ENCODE measurements around the gene CEP97. TPM values are rescaled to one million over a fixed set of nuclear protein-coding genes. Genes with fewer than 3 reads are reported as not detected.

The CEP97 gene
- total RNA-seq, 3 donors from 2014 or later (not counting 1 experiment from before 2014, with no cell fraction given), result 8.5 to 11.0 (median 9.4) TPM

DNA sequence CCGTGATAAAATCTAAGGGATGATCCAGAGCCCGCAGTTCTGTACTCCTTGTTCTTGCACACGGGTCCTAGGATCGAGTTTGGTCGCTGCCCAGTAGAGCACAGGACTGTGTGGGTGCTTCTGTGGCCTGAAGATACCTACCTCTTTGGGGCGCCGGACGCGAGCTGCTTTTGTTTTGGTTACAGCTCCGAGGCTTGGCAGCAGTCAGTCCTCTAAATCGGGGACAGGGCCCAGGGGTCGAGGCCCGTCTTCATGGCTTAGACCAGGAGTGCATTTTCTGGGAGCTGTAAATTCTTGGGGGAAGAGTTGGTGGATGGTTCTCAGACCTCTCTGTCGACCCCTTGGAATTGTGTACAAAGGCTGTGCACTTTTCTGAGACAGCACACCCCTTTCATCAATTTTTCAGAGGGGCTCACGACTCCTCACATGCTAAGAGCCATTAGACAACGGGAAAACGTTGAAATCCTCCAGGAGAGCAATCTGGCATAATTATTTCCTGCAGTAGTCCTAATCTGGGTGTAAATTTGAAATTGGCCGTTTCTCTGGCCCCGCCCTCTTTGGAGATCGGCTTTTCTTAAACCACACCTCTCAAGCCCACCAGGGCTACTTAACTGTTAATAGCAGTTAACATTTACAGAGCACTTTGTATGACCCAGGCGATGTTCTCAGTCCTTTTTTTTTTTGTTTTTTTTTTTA, 928 bp downstream of the CEP97 start:
- Histone ChIP-seq H3K4me1 (ENCODE audit: control insufficient read depth, insufficient read depth, low read length) (peaks cover 12% of the 10 kb centered on the region), H3K36me3 (ENCODE audit: control insufficient read depth, insufficient read depth, low read length) (peaks cover 8% of the 10 kb centered on the region), H3K9me3 (ENCODE audit: control insufficient read depth, insufficient read depth, low read length) (no peaks in the 10 kb centered on the region), H3K27ac (ENCODE audit: low read length) (peak overlapping the region; percentile 54), H3K27me3 (ENCODE audit: control insufficient read depth, insufficient read depth, low read length) (no peaks in the 10 kb centered on the region), H3K4me3 (ENCODE audit: low read length) (peak overlapping the region; percentile 82)
- DNase-seq (peak; percentile 27 to 53), ATAC-seq (peak; percentile 23 to 33 (median 25))
- Mint-ChIP-seq H3K36me3 (no peaks in the 10 kb centered on the region), H3K4me3 (peak overlapping the region; percentile 98), H3K27ac (peak overlapping the region; percentile 90 to 95), H3K4me1 (peaks cover 17 to 25% of the 10 kb centered on the region in 2 donors), H3K9me3 (no peaks in the 10 kb centered on the region), H3K27me3 (ENCODE audit: low read depth in 2 of 2) (no peaks in the 10 kb centered on the region)
- intact Hi-C loops (cut with micrococcal nuclease), result loop anchor here (2.0 kb wide), 1 partner anchor 39 kb away; the partner anchor contains the start of gene RPL24
- TF ChIP-seq, protein P1, sequence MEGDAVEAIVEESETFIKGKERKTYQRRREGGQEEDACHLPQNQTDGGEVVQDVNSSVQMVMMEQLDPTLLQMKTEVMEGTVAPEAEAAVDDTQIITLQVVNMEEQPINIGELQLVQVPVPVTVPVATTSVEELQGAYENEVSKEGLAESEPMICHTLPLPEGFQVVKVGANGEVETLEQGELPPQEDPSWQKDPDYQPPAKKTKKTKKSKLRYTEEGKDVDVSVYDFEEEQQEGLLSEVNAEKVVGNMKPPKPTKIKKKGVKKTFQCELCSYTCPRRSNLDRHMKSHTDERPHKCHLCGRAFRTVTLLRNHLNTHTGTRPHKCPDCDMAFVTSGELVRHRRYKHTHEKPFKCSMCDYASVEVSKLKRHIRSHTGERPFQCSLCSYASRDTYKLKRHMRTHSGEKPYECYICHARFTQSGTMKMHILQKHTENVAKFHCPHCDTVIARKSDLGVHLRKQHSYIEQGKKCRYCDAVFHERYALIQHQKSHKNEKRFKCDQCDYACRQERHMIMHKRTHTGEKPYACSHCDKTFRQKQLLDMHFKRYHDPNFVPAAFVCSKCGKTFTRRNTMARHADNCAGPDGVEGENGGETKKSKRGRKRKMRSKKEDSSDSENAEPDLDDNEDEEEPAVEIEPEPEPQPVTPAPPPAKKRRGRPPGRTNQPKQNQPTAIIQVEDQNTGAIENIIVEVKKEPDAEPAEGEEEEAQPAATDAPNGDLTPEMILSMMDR (IDR thresholded peaks at IDR 0.05), result no peak
- whole genome bisulfite sequencing (ENCODE audit: insufficient coverage), result under 1% methylated on average over 21 of the region's 21 CpGs

DNA sequence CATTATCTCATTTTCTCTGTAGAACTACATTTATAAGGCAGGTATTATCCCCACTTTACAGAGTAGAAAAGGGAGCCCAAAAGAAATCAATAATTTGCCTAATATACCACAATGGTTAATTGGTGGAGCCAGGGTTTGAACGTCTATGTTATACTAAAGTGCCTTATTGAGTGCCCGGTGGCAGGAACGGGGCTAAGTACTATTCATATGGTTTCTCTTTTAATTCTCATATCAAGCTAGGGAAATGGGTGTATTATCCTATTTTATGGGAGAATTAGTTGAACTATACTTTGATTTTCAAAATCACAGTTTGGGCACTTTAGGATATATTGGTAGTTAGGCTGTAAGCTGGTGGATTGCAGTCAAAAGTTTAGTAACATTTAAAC, 1.5 kb downstream of the CEP97 start:
- Histone ChIP-seq H3K9me3 (ENCODE audit: control insufficient read depth, insufficient read depth, low read length) (no peaks in the 10 kb centered on the region), H3K27me3 (ENCODE audit: control insufficient read depth, insufficient read depth, low read length) (no peaks in the 10 kb centered on the region), H3K27ac (ENCODE audit: low read length) (no peak overlapping the region), H3K36me3 (ENCODE audit: control insufficient read depth, insufficient read depth, low read length) (peaks cover 8% of the 10 kb centered on the region), H3K4me1 (ENCODE audit: control insufficient read depth, insufficient read depth, low read length) (peaks cover 12% of the 10 kb centered on the region), H3K4me3 (ENCODE audit: low read length) (peak overlapping the region; percentile 82)
- ATAC-seq (no peak), DNase-seq (no peak)
- TF ChIP-seq, protein P1 (IDR thresholded peaks at IDR 0.05), result no peak
- Mint-ChIP-seq H3K36me3 (no peaks in the 10 kb centered on the region), H3K27me3 (ENCODE audit: low read depth in 2 of 2) (no peaks in the 10 kb centered on the region), H3K9me3 (no peaks in the 10 kb centered on the region), H3K4me1 (peaks cover 17 to 25% of the 10 kb centered on the region in 2 donors), H3K27ac (peak overlapping the region; percentile 90 to 95), H3K4me3 (peak overlapping the region; percentile 98)
- 55% methylated on average over 2 of the region's 3 CpGs for WGBS (ENCODE audit: insufficient coverage)
- intact Hi-C loops (cut with micrococcal nuclease), result loop anchor here (2.0 kb wide), 1 partner anchor 39 kb away; the partner anchor contains the start of gene RPL24

DNA sequence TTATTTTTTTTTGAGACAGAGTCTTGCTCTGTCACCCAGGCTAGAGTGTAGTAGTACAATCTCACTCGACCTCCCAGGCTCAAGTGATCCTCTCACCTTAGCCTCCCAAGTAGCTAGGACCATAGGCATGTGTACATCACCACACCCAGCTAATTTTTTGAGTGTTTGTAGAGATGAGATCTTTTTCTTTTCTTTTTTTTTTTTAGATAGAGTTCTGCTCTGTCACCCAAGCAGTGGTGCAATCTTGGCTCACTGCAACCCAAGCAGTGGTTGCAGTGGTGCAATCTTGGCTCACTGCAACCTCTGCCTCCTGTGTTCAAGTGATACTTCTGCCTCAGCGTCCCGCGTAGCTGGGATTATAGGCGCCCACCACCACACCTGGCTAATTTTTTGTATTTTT, 5.2 kb downstream of the CEP97 start:
- TF ChIP-seq, protein P1 (IDR thresholded peaks at IDR 0.05), result no peak
- DNase-seq (no peak), ATAC-seq (no peak)
- Mint-ChIP-seq H3K9me3 (no peaks in the 10 kb centered on the region), H3K36me3 (peaks cover 6% of the 10 kb centered on the region), H3K27me3 (ENCODE audit: low read depth in 2 of 2) (no peaks in the 10 kb centered on the region), H3K4me3 (no peak overlapping the region), H3K4me1 (peaks cover 10 to 11% of the 10 kb centered on the region in 2 donors), H3K27ac (no peak overlapping the region)
- Histone ChIP-seq H3K9me3 (ENCODE audit: control insufficient read depth, insufficient read depth, low read length) (no peaks in the 10 kb centered on the region), H3K27me3 (ENCODE audit: control insufficient read depth, insufficient read depth, low read length) (no peaks in the 10 kb centered on the region), H3K4me3 (ENCODE audit: low read length) (no peak overlapping the region), H3K36me3 (ENCODE audit: control insufficient read depth, insufficient read depth, low read length) (peaks cover 27% of the 10 kb centered on the region), H3K27ac (ENCODE audit: low read length) (no peak overlapping the region), H3K4me1 (ENCODE audit: control insufficient read depth, insufficient read depth, low read length) (peaks cover 5% of the 10 kb centered on the region)
- intact Hi-C loops (cut with micrococcal nuclease), result no loop called here
- WGBS (ENCODE audit: insufficient coverage), result 100% methylated on average over 4 of the region's 5 CpGs

DNA sequence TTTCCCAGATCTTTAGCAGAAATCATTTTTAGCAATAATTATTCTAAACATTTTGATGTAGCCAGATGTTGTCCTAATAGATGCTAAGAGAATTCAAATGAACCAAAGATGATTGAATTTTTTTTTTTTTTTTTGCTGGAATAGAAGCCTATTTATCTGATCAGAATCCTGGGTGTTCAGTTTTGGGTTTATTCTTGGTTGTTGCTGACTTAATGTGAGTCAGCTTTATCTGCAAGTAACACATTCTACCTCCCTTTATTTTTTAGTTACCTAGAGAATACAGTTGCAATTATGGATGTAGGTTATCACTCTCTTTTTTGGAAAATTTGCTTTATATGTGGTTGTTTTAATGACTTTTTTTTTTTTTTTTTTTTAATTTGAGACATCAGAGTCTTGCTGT, 6.4 kb downstream of the CEP97 start:
- ATAC-seq, result no peak
- TF ChIP-seq, protein P1 (IDR thresholded peaks at IDR 0.05), result no peak
- H3K36me3 ChIP-seq (ENCODE audit: control insufficient read depth, insufficient read depth, low read length), result peaks cover 39% of the 10 kb centered on the region

More for the DNA sequence above, 6.4 kb downstream of the CEP97 start:
- no peak overlapping the region for H3K4me3 ChIP-seq (ENCODE audit: low read length)
- Mint-ChIP-seq H3K4me1 (peaks cover 2% of the 10 kb centered on the region in 2 donors), H3K9me3 (no peaks in the 10 kb centered on the region), H3K36me3 (peaks cover 10% of the 10 kb centered on the region), H3K4me3 (no peak overlapping the region), H3K27me3 (ENCODE audit: low read depth in 2 of 2) (no peaks in the 10 kb centered on the region), H3K27ac (no peak overlapping the region)
- no peak for DNase-seq
- H3K27ac ChIP-seq (ENCODE audit: low read length), result no peak overlapping the region
- intact Hi-C loops (cut with micrococcal nuclease), result no loop called here
- no peaks in the 10 kb centered on the region for H3K27me3 ChIP-seq (ENCODE audit: control insufficient read depth, insufficient read depth, low read length)
- no peaks in the 10 kb centered on the region for H3K4me1 ChIP-seq (ENCODE audit: control insufficient read depth, insufficient read depth, low read length)
- H3K9me3 ChIP-seq (ENCODE audit: control insufficient read depth, insufficient read depth, low read length), result no peaks in the 10 kb centered on the region

Data from natural killer cell (primary cell).